Activated naive CD8-positive, alpha-beta T cell treated with anti-CD3 and anti-CD28 coated beads, Interleukin-2, amount 10 ng/mL, durations not matched to agents 7 days and 5 days (primary cell): Measurements from ENCODE around the gene PNO1. TPM values are rescaled to one million over a fixed set of nuclear protein-coding genes. Genes with fewer than 3 reads are reported as not detected.
A peak's percentile ranks its signal among the peaks of the same experiment; 100 is the strongest.

Experiments
- ATAC-seq: fragments of 150-1000 bp; cut with Tn5 transposase; one replicate; pipeline ENCODE4 v1.10.0; 2021; ENCODE audit warnings: low read depth, moderate library complexity
- POLR2A ChIA-PET: fragments of 350-600 bp; sonication (Branson Sonifier 250); formaldehyde crosslinking; loops from one replicate; lab custom pipeline; 2021; ENCODE audit warnings: antibody characterized with exemption; lab: Charles Lee
- DNase-seq: peaks from one replicate; pipeline ENCODE4 v3.0.0; 2021
- H3K27ac Mint-ChIP-seq: one replicate; pipeline ENCODE4 v1.8.0; 2022; ENCODE audit warnings: mild to moderate bottlenecking, mixed read lengths
- H3K27me3 Mint-ChIP-seq: one replicate; pipeline ENCODE4 v1.8.0; 2022; ENCODE audit warnings: mild to moderate bottlenecking, moderate library complexity, mixed read lengths
- H3K36me3 Mint-ChIP-seq: one replicate; pipeline ENCODE4 v1.8.0; 2021; ENCODE audit warnings: mild to moderate bottlenecking, mixed read lengths
- H3K4me1 Mint-ChIP-seq: one replicate; pipeline ENCODE4 v1.8.0; 2021; ENCODE audit warnings: mixed read lengths
- H3K4me3 Mint-ChIP-seq: one replicate; pipeline ENCODE4 v1.8.0; 2022; ENCODE audit warnings: mild to moderate bottlenecking, moderate library complexity, mixed read lengths
- H3K9me3 Mint-ChIP-seq: one replicate; pipeline ENCODE4 v1.8.0; 2021; ENCODE audit warnings: mixed read lengths
- total RNA-seq, 2 experiments: library from RNA; stranded (reverse); gene quantifications; one replicate each; pipeline ENCODE4 v1.2.3, GENCODE V29; 2021

PNO1 gene
- total RNA-seq, 2 experiments from 2014 or later: 8.5 to 9.2 TPM

GRCh38 chr2:68134120-68134519 lies 23.6 kb upstream of the PNO1 start:
- POLR2A ChIA-PET: no interaction called here
- no peak for DNase-seq
- H3K9me3 Mint-ChIP-seq: no peaks in the 10 kb centered on the region
- H3K36me3 Mint-ChIP-seq: peaks cover 3% of the 10 kb centered on the region
- ATAC-seq: no peak
- no peaks in the 10 kb centered on the region for H3K27me3 Mint-ChIP-seq
- no peak overlapping the region for H3K27ac Mint-ChIP-seq
- no peaks in the 10 kb centered on the region for H3K4me1 Mint-ChIP-seq
- H3K4me3 Mint-ChIP-seq: no peak overlapping the region

DNA sequence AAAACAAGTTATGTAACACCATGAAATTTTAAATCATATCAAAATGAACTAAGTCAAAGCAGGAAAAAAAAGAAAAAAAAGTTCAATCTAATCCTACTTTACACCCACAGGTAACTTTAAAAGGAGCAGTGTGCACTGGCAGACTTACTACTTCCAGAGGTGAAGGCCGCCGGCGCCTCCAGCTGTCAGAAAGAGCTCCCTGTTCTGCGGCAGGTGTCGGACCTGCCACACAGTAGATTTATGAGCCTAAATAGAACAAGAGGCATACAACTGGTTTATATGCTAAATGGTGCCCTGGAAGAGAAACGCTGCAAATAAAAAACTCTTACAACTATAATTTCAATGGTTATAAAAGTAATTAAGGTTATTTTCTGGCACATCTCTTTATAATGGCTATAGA lies 23.1 kb upstream of the PNO1 start:
- no peaks in the 10 kb centered on the region for H3K4me1 Mint-ChIP-seq
- no peak overlapping the region for H3K4me3 Mint-ChIP-seq
- no peaks in the 10 kb centered on the region for H3K27me3 Mint-ChIP-seq
- H3K27ac Mint-ChIP-seq: no peak overlapping the region
- POLR2A ChIA-PET: no interaction called here
- peaks cover 3% of the 10 kb centered on the region for H3K36me3 Mint-ChIP-seq
- no peak for DNase-seq
- ATAC-seq: no peak
- no peaks in the 10 kb centered on the region for H3K9me3 Mint-ChIP-seq

DNA sequence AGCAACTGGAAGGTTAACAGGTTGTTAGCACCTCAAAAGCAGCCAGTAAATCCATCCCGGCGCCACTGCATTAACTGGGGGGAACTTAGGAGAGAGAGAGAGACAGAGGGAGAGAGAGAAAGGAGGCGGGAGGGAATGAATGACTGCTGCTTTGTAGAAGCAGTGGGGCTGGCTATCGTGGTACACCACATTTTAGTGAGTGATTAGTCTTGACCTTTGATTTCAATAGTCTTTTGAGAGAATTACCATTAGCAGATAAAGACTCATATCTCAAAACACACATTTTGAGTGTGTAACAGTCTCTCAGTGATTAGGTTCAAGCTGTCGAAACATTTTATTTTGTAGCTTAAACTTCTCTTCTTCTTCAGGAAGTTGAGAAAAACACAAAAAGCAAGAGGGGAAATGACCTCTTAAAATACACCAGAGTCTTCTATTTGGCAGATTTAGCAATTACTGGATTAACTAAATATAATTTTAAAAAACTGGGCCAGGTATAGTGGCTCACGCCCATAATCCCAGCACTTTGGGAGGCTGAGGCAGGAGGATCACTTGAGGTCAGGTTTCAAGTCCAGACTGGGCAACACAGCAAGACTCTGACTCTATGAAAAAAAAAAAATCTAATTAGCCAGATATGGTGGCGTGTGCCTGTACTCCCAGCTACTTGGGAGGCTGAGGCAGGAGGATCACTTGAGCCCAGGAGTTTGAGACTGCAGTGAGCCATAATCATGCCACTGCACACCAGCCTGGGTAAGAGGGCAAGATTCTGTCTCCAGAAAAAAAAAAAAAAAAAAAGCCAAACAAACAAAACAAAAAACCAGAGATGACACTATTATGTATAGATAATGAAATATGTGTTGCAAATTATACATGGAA lies 22.0 kb upstream of the PNO1 start:
- H3K36me3 Mint-ChIP-seq: peaks cover 3% of the 10 kb centered on the region
- DNase-seq: no peak
- H3K27ac Mint-ChIP-seq: no peak overlapping the region
- POLR2A ChIA-PET: no interaction called here
- H3K4me1 Mint-ChIP-seq: no peaks in the 10 kb centered on the region
- no peak for ATAC-seq
- no peaks in the 10 kb centered on the region for H3K9me3 Mint-ChIP-seq
- no peaks in the 10 kb centered on the region for H3K27me3 Mint-ChIP-seq
- H3K4me3 Mint-ChIP-seq: no peak overlapping the region

- DNase-seq (no peak), ATAC-seq (no peak)
- POLR2A ChIA-PET: no interaction called here
- H3K36me3 Mint-ChIP-seq: peaks cover 9% of the 10 kb centered on the region
- no peaks in the 10 kb centered on the region for H3K4me1 Mint-ChIP-seq
- no peaks in the 10 kb centered on the region for H3K27me3 Mint-ChIP-seq
- H3K9me3 Mint-ChIP-seq: no peaks in the 10 kb centered on the region
- H3K27ac Mint-ChIP-seq: no peak overlapping the region
- no peak overlapping the region for H3K4me3 Mint-ChIP-seq
Measured at GRCh38 chr2:68141875-68142274, 15.8 kb upstream of the PNO1 start.

- Mint-ChIP-seq H3K27me3 (no peaks in the 10 kb centered on the region), H3K4me3 (no peak overlapping the region), H3K9me3 (no peaks in the 10 kb centered on the region), H3K4me1 (peaks cover 21% of the 10 kb centered on the region), H3K36me3 (peaks cover 3% of the 10 kb centered on the region), H3K27ac (no peak overlapping the region)
- POLR2A ChIA-PET: no interaction called here
- no peak for ATAC-seq
- DNase-seq: no peak
Measured at GRCh38 chr2:68151037-68151436, 6.7 kb upstream of the PNO1 start.

DNA sequence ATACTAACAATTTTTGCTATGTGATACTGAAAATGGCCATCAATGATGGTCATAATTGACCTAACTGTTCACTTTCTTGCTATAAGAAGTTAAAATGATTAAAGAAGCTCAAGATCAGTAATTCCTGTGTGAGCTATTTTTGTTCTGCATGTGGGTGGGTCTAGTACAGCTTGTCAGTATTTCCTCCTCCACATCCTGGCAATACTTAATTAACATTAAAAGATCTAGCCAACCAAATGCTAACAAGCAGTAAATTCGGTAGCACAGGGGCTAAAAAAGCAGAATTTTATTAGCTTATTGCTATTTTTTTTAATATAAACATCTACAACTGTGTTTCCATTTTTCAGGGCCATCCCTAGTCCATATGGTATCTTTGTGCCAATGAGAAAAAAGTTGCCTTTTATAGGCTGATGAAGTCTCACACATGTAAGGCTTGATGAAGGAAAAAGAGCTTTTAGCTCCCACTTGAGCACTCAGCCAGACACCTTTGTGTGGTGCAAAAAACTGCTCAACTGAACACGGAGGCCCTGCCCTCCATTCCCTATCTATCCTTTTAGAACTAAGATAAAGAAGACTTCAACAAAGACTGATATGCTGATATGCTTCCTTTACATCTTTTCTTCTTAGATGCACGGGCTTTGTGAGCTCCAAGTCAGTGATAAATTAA lies 4.9 kb upstream of the PNO1 start:
- H3K4me3 Mint-ChIP-seq: no peak overlapping the region
- DNase-seq (no peak), ATAC-seq (no peak)
- H3K36me3 Mint-ChIP-seq: peaks cover 3% of the 10 kb centered on the region
- H3K27ac Mint-ChIP-seq: peak overlapping the region; percentile 26
- POLR2A ChIA-PET: interaction anchor here (0.7 to 1.2 kb wide), 2 partner anchors 21 to 100 kb away, joined by 3 to 7 read pairs; partner anchors contain the start of gene PPP3R1
- peaks cover 27% of the 10 kb centered on the region for H3K4me1 Mint-ChIP-seq
- H3K27me3 Mint-ChIP-seq: no peaks in the 10 kb centered on the region
- no peaks in the 10 kb centered on the region for H3K9me3 Mint-ChIP-seq

GRCh38 chr2:68155618-68156017 lies 2.1 kb upstream of the PNO1 start:
- Mint-ChIP-seq H3K4me1 (peaks cover 39% of the 10 kb centered on the region), H3K27ac (no peak overlapping the region), H3K9me3 (no peaks in the 10 kb centered on the region), H3K27me3 (no peaks in the 10 kb centered on the region), H3K4me3 (no peak overlapping the region), H3K36me3 (peaks cover 5% of the 10 kb centered on the region)
- DNase-seq (no peak), ATAC-seq (no peak)
- POLR2A ChIA-PET: interaction anchor here (0.7 kb wide), 1 partner anchor 499 kb away, joined by 3 read pairs; no protein-coding TSS in a partner anchor

GRCh38 chr2:68156419-68156818 lies 1.3 kb upstream of the PNO1 start:
- peaks cover 4% of the 10 kb centered on the region for H3K36me3 Mint-ChIP-seq
- peak overlapping the region; percentile 88 for H3K4me3 Mint-ChIP-seq
- H3K27me3 Mint-ChIP-seq: no peaks in the 10 kb centered on the region
- peaks cover 34% of the 10 kb centered on the region for H3K4me1 Mint-ChIP-seq
- no peak for DNase-seq
- no peak for ATAC-seq
- no peaks in the 10 kb centered on the region for H3K9me3 Mint-ChIP-seq
- H3K27ac Mint-ChIP-seq: peak overlapping the region; percentile 100
- POLR2A ChIA-PET: interaction anchor here (0.6 to 2.5 kb wide), 4 partner anchors 11 to 96 kb away, joined by 4 to 12 read pairs (median 7); partner anchors contain the start of genes C1D and PPP3R1

- peaks cover 30% of the 10 kb centered on the region for H3K4me1 Mint-ChIP-seq
Measured at GRCh38 chr2:68157002-68157401, 686 bp upstream of the PNO1 start.

DNA sequence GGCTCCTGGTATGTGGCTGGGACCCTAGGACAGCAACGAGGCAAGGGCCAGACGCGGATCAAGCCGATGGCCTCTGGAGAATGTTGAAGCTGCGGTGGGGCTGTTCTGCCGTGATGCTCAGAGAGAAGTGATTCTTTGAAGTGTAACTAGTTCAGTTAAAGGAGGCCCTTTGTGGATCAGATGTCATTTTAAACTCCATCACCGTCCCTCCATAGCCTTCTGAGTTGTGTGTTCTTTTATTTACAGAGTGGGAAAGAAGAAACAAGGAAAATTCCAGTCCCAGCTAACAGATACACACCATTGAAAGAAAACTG lies 403 bp downstream of the PNO1 start:
- ATAC-seq (no peak), DNase-seq (no peak)
- Mint-ChIP-seq H3K9me3 (no peaks in the 10 kb centered on the region), H3K4me1 (peaks cover 22% of the 10 kb centered on the region), H3K27me3 (no peaks in the 10 kb centered on the region), H3K27ac (peak overlapping the region; percentile 100), H3K36me3 (peaks cover 4% of the 10 kb centered on the region), H3K4me3 (peak overlapping the region; percentile 88)
- POLR2A ChIA-PET: interaction anchor here (1.1 to 2.5 kb wide), 4 partner anchors 14 to 96 kb away, joined by 3 to 12 read pairs (median 6); partner anchors contain the start of genes C1D and PPP3R1

More at GRCh38 chr2:68157002-68157401, 686 bp upstream of the PNO1 start:
- H3K27ac Mint-ChIP-seq: peak overlapping the region; percentile 100
- peak overlapping the region; percentile 88 for H3K4me3 Mint-ChIP-seq
- peak; percentile 51 for ATAC-seq
- no peaks in the 10 kb centered on the region for H3K27me3 Mint-ChIP-seq
- no peaks in the 10 kb centered on the region for H3K9me3 Mint-ChIP-seq
- POLR2A ChIA-PET: interaction anchor here (0.6 to 2.5 kb wide), 6 partner anchors 12 to 96 kb away, joined by 3 to 12 read pairs (median 4); partner anchors contain the start of genes C1D and PPP3R1
- peaks cover 4% of the 10 kb centered on the region for H3K36me3 Mint-ChIP-seq
- no peak for DNase-seq

DNA sequence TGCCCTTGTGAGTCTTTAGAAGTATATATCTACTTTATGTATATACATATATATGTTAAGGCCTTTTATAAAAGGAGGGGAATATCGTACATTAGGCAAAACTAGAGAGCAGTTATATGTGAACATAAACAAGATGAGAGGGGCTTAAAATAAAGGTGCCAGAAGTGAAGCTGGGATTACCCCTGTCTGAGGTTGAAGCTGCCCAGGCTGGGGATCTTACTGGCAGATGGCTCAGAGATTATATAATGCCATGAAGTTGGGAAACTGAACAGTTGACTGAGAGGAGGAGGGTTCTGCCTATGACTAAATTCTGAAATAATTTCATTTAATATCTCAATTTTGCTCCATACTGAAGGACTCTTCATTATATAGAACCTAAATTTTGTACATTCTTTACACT lies 6.0 kb downstream of the PNO1 start:
- POLR2A ChIA-PET: no interaction called here
- Mint-ChIP-seq H3K27ac (no peak overlapping the region), H3K27me3 (no peaks in the 10 kb centered on the region), H3K4me3 (no peak overlapping the region), H3K36me3 (peaks cover 8% of the 10 kb centered on the region), H3K9me3 (no peaks in the 10 kb centered on the region), H3K4me1 (peaks cover 10% of the 10 kb centered on the region)
- no peak for ATAC-seq
- no peak for DNase-seq

DNA sequence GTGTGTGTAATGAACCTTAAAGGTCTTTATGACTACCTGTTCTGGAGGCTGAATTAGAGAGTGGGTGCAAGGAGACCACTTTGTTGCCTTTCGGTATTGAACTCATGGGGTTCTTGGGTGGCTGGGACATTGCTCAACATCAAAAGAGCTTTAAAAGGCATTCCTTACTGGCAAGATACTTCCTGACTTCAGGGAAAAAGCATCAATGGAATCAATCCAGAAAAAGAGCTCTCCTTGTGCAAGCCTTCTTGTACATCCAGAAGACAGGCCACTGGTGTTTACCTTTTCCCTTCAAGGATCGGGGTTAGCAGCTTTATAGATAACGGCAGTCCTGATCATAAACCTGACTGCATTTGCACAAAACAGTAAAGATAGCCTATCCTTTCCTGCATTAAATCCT lies 9.5 kb downstream of the PNO1 start:
- H3K27me3 Mint-ChIP-seq: no peaks in the 10 kb centered on the region
- POLR2A ChIA-PET: no interaction called here
- H3K36me3 Mint-ChIP-seq: peaks cover 4% of the 10 kb centered on the region
- no peaks in the 10 kb centered on the region for H3K9me3 Mint-ChIP-seq
- DNase-seq (no peak), ATAC-seq (no peak)
- H3K4me3 Mint-ChIP-seq: no peak overlapping the region
- no peaks in the 10 kb centered on the region for H3K4me1 Mint-ChIP-seq
- H3K27ac Mint-ChIP-seq: no peak overlapping the region

- Mint-ChIP-seq H3K4me1 (peaks cover 6% of the 10 kb centered on the region), H3K4me3 (no peak overlapping the region), H3K27me3 (no peaks in the 10 kb centered on the region), H3K9me3 (no peaks in the 10 kb centered on the region), H3K36me3 (peaks cover 10% of the 10 kb centered on the region), H3K27ac (no peak overlapping the region)
- POLR2A ChIA-PET: no interaction called here
- DNase-seq (no peak), ATAC-seq (no peak)
Measured at GRCh38 chr2:68169308-68169707, 11.6 kb downstream of the PNO1 start.
